Stimulated activated naive CD4-positive, alpha-beta T cell treated with Interleukin-2 at 50 U/mL for 16 hours (primary cell): ENCODE data around the gene ZFHX3.

Experiments
- DNase-seq: peaks from one replicate; lab custom pipeline; 2025; lab: John Stamatoyannopoulos, UW

The ZFHX3 gene

GRCh38 chr16:72832621-72833248 lies 215.2 kb downstream of the ZFHX3 start:
- peak; percentile 46 for DNase-seq

GRCh38 chr16:72829846-72830775 lies 217.8 kb downstream of the ZFHX3 start:
- DNase-seq = no peak

- no peak for DNase-seq
These were observed 220.1 kb downstream of the ZFHX3 start for GRCh38 chr16:72827866-72828265.

- no peak for DNase-seq
These were observed 221.9 kb downstream of the ZFHX3 start for GRCh38 chr16:72825912-72826621.

GRCh38 chr16:72824761-72825160 lies 223.2 kb downstream of the ZFHX3 start:
- no peak for DNase-seq

GRCh38 chr16:72824027-72824426 lies 223.9 kb downstream of the ZFHX3 start:
- no peak for DNase-seq

GRCh38 chr16:72821185-72821950 lies 226.6 kb downstream of the ZFHX3 start:
- DNase-seq = no peak

- no peak for DNase-seq
These were observed 228.6 kb downstream of the ZFHX3 start for GRCh38 chr16:72819345-72819744.

GRCh38 chr16:72818236-72818845 lies 229.6 kb downstream of the ZFHX3 start:
- DNase-seq = no peak

- no peak for DNase-seq
These were observed 232.3 kb downstream of the ZFHX3 start for GRCh38 chr16:72815348-72816318.

- DNase-seq = no peak
These were observed 233.7 kb downstream of the ZFHX3 start for GRCh38 chr16:72814226-72814625.

GRCh38 chr16:72812672-72813071 lies 235.3 kb downstream of the ZFHX3 start:
- DNase-seq = no peak

GRCh38 chr16:72811876-72812275 lies 236.1 kb downstream of the ZFHX3 start:
- DNase-seq = no peak

GRCh38 chr16:72811188-72811720 lies 236.7 kb downstream of the ZFHX3 start:
- no peak for DNase-seq

- no peak for DNase-seq
These were observed 237.4 kb downstream of the ZFHX3 start for GRCh38 chr16:72810480-72810879.

- DNase-seq = no peak
These were observed 238.5 kb downstream of the ZFHX3 start for GRCh38 chr16:72809446-72809845.

GRCh38 chr16:72808754-72809153 lies 239.2 kb downstream of the ZFHX3 start:
- DNase-seq = no peak

GRCh38 chr16:72807245-72807644 lies 240.7 kb downstream of the ZFHX3 start:
- no peak for DNase-seq

- DNase-seq = no peak
These were observed 242.4 kb downstream of the ZFHX3 start for GRCh38 chr16:72805486-72805885.
